Memory B cell (primary cell): ENCODE measurements around the gene ANKRD18A.

Experiments
- ATAC-seq: fragments of 150-1000 bp; cut with Tn5 transposase; 2 replicates; pipeline ENCODE4 v1.10.0; 2021; ENCODE audit warnings: low read depth, mild to moderate bottlenecking, moderate library complexity
- DNase-seq, 2 donors: peaks; one replicate each; pipeline ENCODE4 v3.0.0; 2022; ENCODE audit warnings: low spot score in 2 of 2
- H3K27ac Mint-ChIP-seq: one replicate; pipeline ENCODE4 v1.8.0; 2022; ENCODE audit warnings: mild to moderate bottlenecking, moderate library complexity, mixed read lengths
- H3K27me3 Mint-ChIP-seq: one replicate; pipeline ENCODE4 v1.8.0; 2022; ENCODE audit warnings: mixed read lengths
- H3K36me3 Mint-ChIP-seq: one replicate; pipeline ENCODE4 v1.8.0; 2022; ENCODE audit warnings: mild to moderate bottlenecking, mixed read lengths
- H3K4me1 Mint-ChIP-seq: one replicate; pipeline ENCODE4 v1.8.0; 2022; ENCODE audit warnings: mixed read lengths
- H3K4me3 Mint-ChIP-seq: one replicate; pipeline ENCODE4 v1.8.0; 2022; ENCODE audit warnings: mild to moderate bottlenecking, moderate library complexity, mixed read lengths
- H3K9me3 Mint-ChIP-seq: one replicate; pipeline ENCODE4 v1.8.0; 2022; ENCODE audit warnings: mixed read lengths

Gene ANKRD18A

GRCh38 chr9:38642951-38643814, 22.8 kb upstream of the ANKRD18A start:
- Mint-ChIP-seq H3K4me1 (no peaks in the 10 kb centered on the region), H3K27ac (no peak overlapping the region)

GRCh38 chr9:38641985-38642864, 21.8 kb upstream of the ANKRD18A start:
- DNase-seq, result no peak
- H3K9me3 Mint-ChIP-seq, result no peaks in the 10 kb centered on the region
- H3K27me3 Mint-ChIP-seq, result peaks cover 6% of the 10 kb centered on the region
- no peaks in the 10 kb centered on the region for H3K36me3 Mint-ChIP-seq
- H3K4me3 Mint-ChIP-seq, result no peak overlapping the region
- ATAC-seq, result no peak
- no peak overlapping the region for H3K27ac Mint-ChIP-seq
- no peaks in the 10 kb centered on the region for H3K4me1 Mint-ChIP-seq

More at GRCh38 chr9:38642951-38643814, 22.8 kb upstream of the ANKRD18A start:
- no peaks in the 10 kb centered on the region for H3K9me3 Mint-ChIP-seq
- no peak overlapping the region for H3K4me3 Mint-ChIP-seq
- no peaks in the 10 kb centered on the region for H3K36me3 Mint-ChIP-seq
- DNase-seq, result no peak
- ATAC-seq, result no peak
- H3K27me3 Mint-ChIP-seq, result peaks cover 8% of the 10 kb centered on the region

- Mint-ChIP-seq H3K9me3 (no peaks in the 10 kb centered on the region), H3K36me3 (no peaks in the 10 kb centered on the region), H3K27me3 (peaks cover 6% of the 10 kb centered on the region), H3K4me3 (no peak overlapping the region), H3K27ac (no peak overlapping the region), H3K4me1 (no peaks in the 10 kb centered on the region)
- no peak for DNase-seq
- no peak for ATAC-seq
These were observed 20.7 kb upstream of the ANKRD18A start for GRCh38 chr9:38641142-38641541.

- Mint-ChIP-seq H3K27ac (no peak overlapping the region), H3K36me3 (no peaks in the 10 kb centered on the region), H3K4me3 (no peak overlapping the region), H3K9me3 (no peaks in the 10 kb centered on the region), H3K27me3 (peaks cover 6% of the 10 kb centered on the region), H3K4me1 (no peaks in the 10 kb centered on the region)
- no peak for ATAC-seq
- DNase-seq, result no peak
These were observed 19.2 kb upstream of the ANKRD18A start for GRCh38 chr9:38639577-38639940.

DNA sequence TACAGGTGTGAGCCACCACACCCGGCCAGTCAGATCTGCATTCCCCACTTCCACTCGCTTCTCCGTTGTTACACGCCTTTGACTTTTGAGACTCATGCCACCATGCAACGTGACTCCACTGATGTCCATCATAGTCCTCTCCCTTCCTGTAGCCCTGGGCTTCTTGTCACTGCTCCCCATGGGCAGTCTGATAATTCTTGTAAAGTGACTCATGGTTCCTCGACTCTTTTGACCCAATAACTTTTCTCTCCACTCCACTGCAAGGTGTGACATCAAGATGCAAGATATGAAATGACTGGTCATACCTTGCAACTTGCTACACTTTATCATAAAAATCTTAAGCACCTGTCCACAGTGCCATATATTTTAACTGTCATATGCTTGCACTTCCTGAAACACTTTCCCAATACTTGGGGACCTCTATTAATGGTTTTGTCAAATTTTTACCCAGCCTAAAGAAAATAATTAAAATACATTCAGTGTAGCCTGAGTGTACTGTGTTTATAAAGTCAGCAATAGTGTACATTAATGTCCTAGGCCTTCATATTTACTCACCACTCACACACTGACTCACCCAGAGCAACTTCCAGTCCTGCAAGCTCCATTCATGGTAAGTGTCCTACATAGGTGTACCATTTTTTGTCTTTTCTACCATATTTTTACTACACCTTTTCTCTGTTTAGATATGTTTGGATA, 18.6 kb upstream of the ANKRD18A start:
- no peak overlapping the region for H3K4me3 Mint-ChIP-seq
- ATAC-seq, result no peak
- H3K27me3 Mint-ChIP-seq, result peaks cover 6% of the 10 kb centered on the region
- no peaks in the 10 kb centered on the region for H3K4me1 Mint-ChIP-seq
- H3K9me3 Mint-ChIP-seq, result no peaks in the 10 kb centered on the region
- no peak for DNase-seq
- H3K36me3 Mint-ChIP-seq, result no peaks in the 10 kb centered on the region
- no peak overlapping the region for H3K27ac Mint-ChIP-seq

- Mint-ChIP-seq H3K27ac (no peak overlapping the region), H3K36me3 (no peaks in the 10 kb centered on the region), H3K4me3 (no peak overlapping the region), H3K4me1 (no peaks in the 10 kb centered on the region), H3K27me3 (peaks cover 3% of the 10 kb centered on the region), H3K9me3 (no peaks in the 10 kb centered on the region)
- DNase-seq, result no peak
- ATAC-seq, result no peak
These were observed 13.9 kb upstream of the ANKRD18A start for GRCh38 chr9:38634315-38634714.

- H3K9me3 Mint-ChIP-seq, result peaks cover 4% of the 10 kb centered on the region
- H3K27ac Mint-ChIP-seq, result no peak overlapping the region
- peaks cover 3% of the 10 kb centered on the region for H3K4me1 Mint-ChIP-seq
- ATAC-seq (no peak), DNase-seq (no peak)
- H3K36me3 Mint-ChIP-seq, result no peaks in the 10 kb centered on the region
- H3K27me3 Mint-ChIP-seq, result peaks cover 2% of the 10 kb centered on the region
- no peak overlapping the region for H3K4me3 Mint-ChIP-seq
These were observed 9.1 kb upstream of the ANKRD18A start for GRCh38 chr9:38629511-38629910.

DNA sequence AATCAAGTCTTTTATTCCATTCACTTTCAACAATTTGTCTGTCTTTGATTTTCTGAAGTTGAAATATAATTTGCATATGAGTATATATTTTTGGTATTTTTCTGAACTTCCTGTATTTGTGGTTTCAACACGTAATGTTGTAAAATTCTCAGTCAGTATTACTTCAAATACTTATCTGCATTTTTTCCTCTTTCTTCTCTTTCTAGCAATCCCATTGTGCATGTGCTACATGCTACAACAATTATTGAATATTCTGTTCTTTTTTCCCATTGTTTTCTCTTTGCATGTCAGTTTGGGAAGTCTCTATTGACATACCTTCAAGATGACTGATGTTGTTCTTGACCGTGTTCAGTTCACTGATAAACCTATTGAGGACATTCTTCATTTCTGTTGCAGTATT, 5.6 kb upstream of the ANKRD18A start:
- Mint-ChIP-seq H3K36me3 (no peaks in the 10 kb centered on the region), H3K27ac (no peak overlapping the region), H3K9me3 (peaks cover 8% of the 10 kb centered on the region), H3K4me3 (no peak overlapping the region), H3K4me1 (peaks cover 6% of the 10 kb centered on the region), H3K27me3 (peaks cover 10% of the 10 kb centered on the region)
- no peak for ATAC-seq
- DNase-seq, result no peak

DNA sequence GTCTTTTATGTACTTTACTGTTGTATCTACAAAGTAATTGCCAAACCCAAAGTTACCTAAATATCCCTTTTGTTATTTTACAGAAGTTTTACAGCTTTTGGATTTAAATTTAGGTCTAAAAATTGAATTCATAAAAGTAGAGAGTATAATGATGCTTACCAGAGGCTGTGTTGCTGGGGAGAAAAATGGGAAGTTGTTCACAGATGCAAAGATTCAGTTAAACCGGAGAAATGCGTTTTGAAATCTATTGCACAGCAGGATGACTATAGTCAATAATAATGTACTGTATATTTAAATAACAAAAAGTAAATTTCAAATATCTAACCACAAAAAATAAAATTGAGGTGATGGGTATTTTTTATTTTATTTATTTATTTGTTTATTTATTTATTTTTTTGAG, 2.6 kb upstream of the ANKRD18A start:
- Mint-ChIP-seq H3K9me3 (peaks cover 8% of the 10 kb centered on the region), H3K4me1 (peaks cover 10% of the 10 kb centered on the region), H3K36me3 (no peaks in the 10 kb centered on the region), H3K27me3 (peaks cover 17% of the 10 kb centered on the region), H3K27ac (no peak overlapping the region), H3K4me3 (peak overlapping the region; percentile 40)
- ATAC-seq, result no peak
- no peak for DNase-seq

DNA sequence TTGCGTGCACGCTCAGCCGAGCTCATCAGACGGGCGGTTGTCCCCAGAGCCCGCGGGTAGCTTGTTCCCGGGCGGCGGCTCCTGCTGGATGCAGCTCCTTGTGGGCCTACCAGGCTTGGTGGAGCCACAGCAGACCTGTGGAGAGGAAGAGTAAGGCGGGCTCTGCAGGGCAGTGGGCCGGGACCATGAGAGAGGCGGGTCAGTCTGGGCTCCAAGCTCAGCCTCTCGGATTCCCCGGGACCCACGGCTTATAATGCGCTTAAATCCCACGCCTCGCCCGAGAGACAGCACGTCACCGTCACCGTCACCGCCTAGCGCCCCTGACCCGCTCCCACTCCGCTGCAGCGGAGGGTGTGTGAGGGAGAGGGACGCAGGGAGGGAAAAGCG, 1.9 kb upstream of the ANKRD18A start:
- Mint-ChIP-seq H3K9me3 (peaks cover 8% of the 10 kb centered on the region), H3K27ac (no peak overlapping the region), H3K36me3 (no peaks in the 10 kb centered on the region), H3K4me1 (peaks cover 10% of the 10 kb centered on the region), H3K27me3 (peaks cover 17% of the 10 kb centered on the region), H3K4me3 (peak overlapping the region; percentile 24)
- no peak for ATAC-seq
- peak in 1 of 2 donors; percentile 12 for DNase-seq

DNA sequence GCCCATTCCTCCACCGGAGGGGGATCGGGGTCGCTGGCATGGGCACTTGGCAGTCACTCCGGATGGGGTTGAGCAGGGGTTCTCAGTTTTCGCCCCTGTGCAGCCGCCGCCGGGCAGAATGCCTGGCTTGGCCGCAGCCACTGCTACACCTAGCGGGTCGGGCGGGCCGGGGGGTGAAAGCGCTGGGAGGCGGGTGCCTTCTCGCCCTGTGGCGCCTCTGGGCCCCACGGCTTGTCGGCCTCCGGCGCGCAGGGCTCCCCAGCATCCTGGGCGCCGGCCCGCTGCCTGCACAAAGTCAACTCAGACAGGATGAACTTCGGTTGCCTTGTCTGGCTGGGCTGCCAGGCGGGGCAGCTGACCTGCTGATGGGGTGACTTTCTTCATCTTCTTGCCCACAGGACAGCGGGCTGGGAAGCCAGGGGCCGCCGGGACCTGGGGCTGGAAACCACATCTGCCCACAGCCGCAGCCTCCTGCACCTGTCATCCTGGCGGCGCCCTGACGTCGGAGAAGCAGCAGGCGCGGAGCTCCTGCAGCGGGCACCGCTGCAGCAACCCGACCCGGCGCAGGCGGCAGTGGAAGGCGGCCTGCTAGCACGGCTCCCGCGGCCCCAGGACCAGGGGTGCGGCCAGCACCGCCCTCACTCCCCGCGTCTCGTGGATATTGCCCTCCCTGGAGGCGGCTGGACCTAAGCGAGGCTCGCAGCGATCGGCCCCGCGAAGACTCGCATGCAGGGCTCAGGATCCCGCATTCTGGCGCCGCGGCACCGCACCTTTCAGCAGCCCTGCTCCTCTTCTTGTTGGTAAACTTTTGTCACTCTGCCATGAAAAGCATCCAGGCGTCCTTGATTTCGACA, 1.3 kb upstream of the ANKRD18A start:
- Mint-ChIP-seq H3K36me3 (no peaks in the 10 kb centered on the region), H3K4me1 (peaks cover 10% of the 10 kb centered on the region), H3K4me3 (peak overlapping the region; percentile 54), H3K9me3 (peaks cover 8% of the 10 kb centered on the region), H3K27me3 (peaks cover 19% of the 10 kb centered on the region), H3K27ac (no peak overlapping the region)
- peak in 1 of 2 donors; percentile 32 for DNase-seq
- ATAC-seq, result peak; percentile 26

- peaks cover 4% of the 10 kb centered on the region for H3K9me3 Mint-ChIP-seq
- H3K4me3 Mint-ChIP-seq, result peak overlapping the region; percentile 81
- H3K4me1 Mint-ChIP-seq, result peaks cover 7% of the 10 kb centered on the region
- H3K27me3 Mint-ChIP-seq, result peaks cover 19% of the 10 kb centered on the region
- ATAC-seq (no peak), DNase-seq (peak in 1 of 2 donors; percentile 12)
- no peaks in the 10 kb centered on the region for H3K36me3 Mint-ChIP-seq
- H3K27ac Mint-ChIP-seq, result peak overlapping the region; percentile 73
These were observed 594 bp downstream of the ANKRD18A start for GRCh38 chr9:38619556-38620447.
